ES-I3 (cell line): ENCODE measurements around the gene SHISA8.
"Not testable (repeated sequence)": the region's sequence is repeated elsewhere in the genome, so short reads cannot be mapped to it uniquely, and the experiment has no call there.

Experiments
- H3K36me3 ChIP-seq: 2 replicates; pipeline ENCODE4 v1.6.1; 2013; ENCODE audit warnings: mild to moderate bottlenecking, low read length, control low read depth, moderate library complexity; ENCODE audit not compliant: insufficient read depth
- H3K4me1 ChIP-seq: 2 replicates; pipeline ENCODE4 v1.6.1; 2013; ENCODE audit warnings: mild to moderate bottlenecking, control low read depth, low read length; ENCODE audit not compliant: insufficient read depth
- H3K9ac ChIP-seq: 2 replicates; pipeline ENCODE4 v1.6.1; 2013; ENCODE audit warnings: low read depth, mild to moderate bottlenecking, low read length, moderate library complexity
- H3K9me3 ChIP-seq: 2 replicates; pipeline ENCODE4 v1.6.1; 2013; ENCODE audit warnings: mild to moderate bottlenecking, low read length, moderate library complexity; ENCODE audit not compliant: control insufficient read depth, insufficient read depth

Gene SHISA8

GRCh38 chr22:41915035-41915785, at the start of gene SHISA8:
Gene SHISA8 (minus strand): TSS chr22:41915074. CDS start chr22:41914667, 407 bp downstream.
- Histone ChIP-seq H3K36me3 (no peaks in the 10 kb centered on the region), H3K4me1 (peaks cover 17% of the 10 kb centered on the region), H3K9ac (peak within 1 kb of the TSS; percentile 44; the same call in 1 of the 2 replicates), H3K9me3 (no peaks in the 10 kb centered on the region)

GRCh38 chr22:41964112-41964491, 49.2 kb upstream of the SHISA8 start:
- H3K4me1 ChIP-seq: peaks cover 6% of the 10 kb centered on the region; the same call in 1 of the 2 replicates
- H3K9me3 ChIP-seq: no peaks in the 10 kb centered on the region
- no peaks in the 10 kb centered on the region for H3K36me3 ChIP-seq
- no peak overlapping the region for H3K9ac ChIP-seq

GRCh38 chr22:41963453-41964111, 48.7 kb upstream of the SHISA8 start:
- Histone ChIP-seq H3K36me3 (no peaks in the 10 kb centered on the region), H3K9ac (no peak overlapping the region), H3K4me1 (peaks cover under 1% of the 10 kb centered on the region; the same call in 1 of the 2 replicates), H3K9me3 (no peaks in the 10 kb centered on the region)

- Histone ChIP-seq H3K4me1 (no peaks in the 10 kb centered on the region; the same call in 1 of the 2 replicates), H3K9me3 (no peaks in the 10 kb centered on the region; the same call in 1 of the 2 replicates), H3K9ac (peak overlapping the region; percentile 38; the same call in 1 of the 2 replicates), H3K36me3 (no peaks in the 10 kb centered on the region; the same call in 1 of the 2 replicates)
These were observed 43.2 kb upstream of the SHISA8 start for GRCh38 chr22:41957941-41958556.

GRCh38 chr22:41952713-41953112, 37.8 kb upstream of the SHISA8 start:
- Histone ChIP-seq H3K9ac (no peak overlapping the region), H3K36me3 (no peaks in the 10 kb centered on the region), H3K4me1 (peaks cover 3% of the 10 kb centered on the region; the same call in 1 of the 2 replicates), H3K9me3 (no peaks in the 10 kb centered on the region; the same call in 1 of the 2 replicates)

- Histone ChIP-seq H3K36me3 (no peaks in the 10 kb centered on the region), H3K9ac (0 out of 2 replicates have a peak within 1 kb of the TSS, but pooled peaks have one; percentile 8), H3K9me3 (no peaks in the 10 kb centered on the region; the same call in 1 of the 2 replicates), H3K4me1 (peaks cover 3% of the 10 kb centered on the region; the same call in 1 of the 2 replicates)
These were observed 37.1 kb upstream of the SHISA8 start, which contains the start of gene SMIM45 for GRCh38 chr22:41951898-41952474. Gene SMIM45 (plus strand): TSS chr22:41952150.

GRCh38 chr22:41949297-41949965, 34.6 kb upstream of the SHISA8 start:
- peaks cover 3% of the 10 kb centered on the region; the same call in 1 of the 2 replicates for H3K36me3 ChIP-seq
- no peaks in the 10 kb centered on the region for H3K9me3 ChIP-seq
- no peak overlapping the region for H3K9ac ChIP-seq
- peaks cover 5% of the 10 kb centered on the region; the same call in 1 of the 2 replicates for H3K4me1 ChIP-seq

- H3K9ac ChIP-seq, H3K4me1 ChIP-seq, H3K36me3 ChIP-seq, H3K9me3 ChIP-seq: not testable (repeated sequence)
These were observed 34.0 kb upstream of the SHISA8 start for GRCh38 chr22:41948928-41949296.

- no peaks in the 10 kb centered on the region for H3K9me3 ChIP-seq
- peaks cover 7% of the 10 kb centered on the region for H3K36me3 ChIP-seq
These were observed 33.3 kb upstream of the SHISA8 start for GRCh38 chr22:41948142-41948541.

GRCh38 chr22:41947424-41948080, 32.7 kb upstream of the SHISA8 start:
- no peaks in the 10 kb centered on the region for H3K9me3 ChIP-seq
- H3K4me1 ChIP-seq: peaks cover 10% of the 10 kb centered on the region
- H3K36me3 ChIP-seq: peaks cover 10% of the 10 kb centered on the region
- H3K9ac ChIP-seq: peak overlapping the region; percentile 65

More at GRCh38 chr22:41948142-41948541, 33.3 kb upstream of the SHISA8 start:
- Histone ChIP-seq H3K4me1 (peaks cover 12% of the 10 kb centered on the region), H3K9ac (no peak overlapping the region)

GRCh38 chr22:41946629-41947423, 32.0 kb upstream of the SHISA8 start, which contains the start of gene CENPM:
Gene CENPM (minus strand): TSS chr22:41947152. CDS start chr22:41947076, 76 bp downstream.
- peaks cover 10% of the 10 kb centered on the region for H3K4me1 ChIP-seq
- H3K9ac ChIP-seq: peak within 1 kb of the TSS; percentile 65
- H3K9me3 ChIP-seq: no peaks in the 10 kb centered on the region
- H3K36me3 ChIP-seq: peaks cover 10% of the 10 kb centered on the region

- Histone ChIP-seq H3K36me3 (peaks cover 10% of the 10 kb centered on the region), H3K4me1 (peaks cover 10% of the 10 kb centered on the region; the same call in 1 of the 2 replicates), H3K9ac (no peak overlapping the region)
These were observed 28.9 kb upstream of the SHISA8 start for GRCh38 chr22:41943661-41944209.

More at GRCh38 chr22:41943661-41944209, 28.9 kb upstream of the SHISA8 start:
- no peaks in the 10 kb centered on the region for H3K9me3 ChIP-seq
